IPS-11a (cell line): ENCODE data around the gene FBXO17.

ENCODE experiments used
- H3K4me3 ChIP-seq: one replicate; pipeline ENCODE4 v1.5.1; 2013; ENCODE audit warnings: low read depth, low read length, control low read depth

Gene FBXO17

DNA sequence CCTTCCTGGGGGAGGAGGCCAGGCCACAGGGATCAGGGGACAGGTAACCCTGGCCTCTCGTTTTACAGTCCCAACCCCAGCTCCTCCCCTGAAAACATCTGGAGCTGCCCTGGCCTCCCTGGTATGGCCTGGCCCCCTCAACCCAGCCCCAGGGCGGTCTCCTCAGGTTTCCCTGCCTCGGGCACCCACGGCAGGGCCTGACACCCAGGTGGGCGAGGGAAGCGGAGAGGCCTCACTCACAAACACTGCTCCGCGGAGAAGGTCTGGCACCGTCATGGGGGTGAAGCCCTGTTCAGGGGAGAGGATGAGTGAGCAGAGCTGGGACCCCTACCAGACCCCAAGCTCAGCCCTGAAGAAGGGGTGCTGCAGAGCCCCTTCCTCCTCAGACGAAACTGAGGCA is 57.0 kb downstream of the FBXO17 start:
- H3K4me3 ChIP-seq: no peak overlapping the region

GRCh38 chr19:38917921-38918491 is 57.5 kb downstream of the FBXO17 start:
- no peak overlapping the region for H3K4me3 ChIP-seq

GRCh38 chr19:38917516-38917915 is 58.0 kb downstream of the FBXO17 start:
- no peak overlapping the region for H3K4me3 ChIP-seq

GRCh38 chr19:38915329-38916321 is 59.9 kb downstream of the FBXO17 start:
- no peak overlapping the region for H3K4me3 ChIP-seq

DNA sequence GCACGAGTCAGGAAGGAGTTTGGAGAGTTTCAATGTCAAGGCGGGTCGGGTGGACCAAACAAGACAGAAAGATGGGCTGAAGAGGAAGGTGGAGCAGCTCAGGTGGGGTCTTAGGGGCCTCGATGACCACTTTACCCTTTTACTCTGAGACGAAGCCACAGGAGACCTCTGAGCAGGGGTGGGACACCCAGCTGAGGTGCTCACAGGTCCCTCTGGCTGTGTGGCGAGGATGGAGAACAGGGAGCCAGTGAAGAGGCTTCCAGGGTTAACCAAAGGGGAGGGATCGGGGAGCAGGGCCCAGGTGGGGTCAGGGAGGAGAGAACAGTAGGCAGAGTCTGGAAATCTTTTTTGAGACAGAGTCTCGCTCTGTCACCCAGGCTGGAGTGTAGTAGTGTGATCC is 61.6 kb downstream of the FBXO17 start:
- no peak overlapping the region for H3K4me3 ChIP-seq

GRCh38 chr19:38912600-38913514 is 62.7 kb downstream of the FBXO17 start:
- H3K4me3 ChIP-seq: no peak overlapping the region

GRCh38 chr19:38911388-38912001 is 64.0 kb downstream of the FBXO17 start:
- no peak overlapping the region for H3K4me3 ChIP-seq

DNA sequence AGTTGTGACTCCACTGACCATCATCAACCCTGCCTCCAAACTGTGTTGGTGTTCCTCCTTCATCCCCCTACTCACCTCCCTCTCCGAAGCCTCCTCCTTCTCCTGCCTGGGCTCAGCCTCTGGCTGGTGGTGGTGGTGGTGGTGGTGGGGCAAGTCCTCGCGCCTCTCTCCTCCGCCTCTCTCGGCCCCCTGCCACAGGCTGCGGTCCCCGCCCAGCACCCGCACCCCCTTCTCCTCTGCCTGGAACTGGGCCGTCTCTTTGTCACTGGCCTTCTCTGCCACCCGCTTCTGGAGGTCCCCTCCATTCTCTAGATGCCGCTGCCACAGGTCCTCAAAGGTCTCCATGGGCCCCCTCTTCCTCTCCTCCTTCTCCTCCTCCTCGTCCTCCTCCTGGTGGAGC is 65.1 kb downstream of the FBXO17 start:
- H3K4me3 ChIP-seq: no peak overlapping the region

DNA sequence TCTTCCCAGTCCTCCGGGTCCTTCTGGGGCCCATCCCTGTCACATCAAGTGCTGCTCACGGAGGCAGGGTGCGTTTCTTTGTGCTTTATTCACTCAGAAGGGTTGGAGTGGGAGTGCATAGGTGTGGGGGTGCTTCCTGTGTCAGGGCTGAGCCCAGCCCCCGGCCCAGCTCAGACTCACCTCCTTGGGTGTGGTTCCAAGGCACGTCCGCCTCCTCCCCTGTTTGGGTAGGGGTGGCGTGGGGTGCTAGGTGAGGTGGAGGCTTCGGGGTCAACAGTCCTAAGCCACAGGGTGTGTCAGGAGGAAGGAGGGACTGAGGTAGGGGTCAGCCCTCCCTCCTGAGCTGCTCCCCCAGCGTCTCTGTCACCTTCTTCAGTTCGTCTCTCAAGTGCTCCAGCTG is 66.6 kb downstream of the FBXO17 start:
- no peak overlapping the region for H3K4me3 ChIP-seq

DNA sequence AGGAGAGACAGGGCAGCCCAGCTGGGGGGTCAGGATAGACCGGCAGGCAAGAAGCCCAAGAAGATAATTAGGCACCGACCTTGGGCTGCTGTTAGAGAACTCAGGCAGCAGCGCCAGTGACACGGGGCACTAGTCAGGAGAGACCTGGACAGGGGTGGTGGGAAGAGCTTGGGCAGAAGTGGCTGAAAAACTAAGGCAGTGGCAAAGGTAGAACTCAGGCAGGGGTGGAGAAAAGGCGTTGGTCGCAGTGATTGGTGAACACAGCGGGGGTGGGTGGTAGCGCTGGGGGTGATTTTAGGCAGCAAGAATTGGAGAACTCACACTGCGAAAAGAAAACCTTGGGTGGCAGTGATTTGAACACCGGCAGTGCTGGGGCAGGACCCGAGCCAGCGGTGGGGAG is 67.9 kb downstream of the FBXO17 start:
- H3K4me3 ChIP-seq: no peak overlapping the region

DNA sequence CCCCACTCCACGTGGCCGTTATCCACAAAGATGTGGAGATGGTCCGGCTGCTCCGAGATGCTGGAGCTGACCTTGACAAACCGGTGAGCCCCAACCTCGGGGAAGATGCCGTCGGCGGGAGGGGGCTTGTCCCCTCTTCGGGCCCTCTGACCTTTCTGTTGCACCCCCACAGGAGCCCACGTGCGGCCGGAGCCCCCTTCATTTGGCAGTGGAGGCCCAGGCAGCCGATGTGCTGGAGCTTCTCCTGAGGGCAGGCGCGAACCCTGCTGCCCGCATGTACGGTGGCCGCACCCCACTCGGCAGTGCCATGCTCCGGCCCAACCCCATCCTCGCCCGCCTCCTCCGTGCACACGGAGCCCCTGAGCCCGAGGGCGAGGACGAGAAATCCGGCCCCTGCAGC is 68.3 kb downstream of the FBXO17 start:
- no peak overlapping the region for H3K4me3 ChIP-seq

- H3K4me3 ChIP-seq: no peak overlapping the region
Measured at GRCh38 chr19:38905620-38906019, 69.9 kb downstream of the FBXO17 start.

DNA sequence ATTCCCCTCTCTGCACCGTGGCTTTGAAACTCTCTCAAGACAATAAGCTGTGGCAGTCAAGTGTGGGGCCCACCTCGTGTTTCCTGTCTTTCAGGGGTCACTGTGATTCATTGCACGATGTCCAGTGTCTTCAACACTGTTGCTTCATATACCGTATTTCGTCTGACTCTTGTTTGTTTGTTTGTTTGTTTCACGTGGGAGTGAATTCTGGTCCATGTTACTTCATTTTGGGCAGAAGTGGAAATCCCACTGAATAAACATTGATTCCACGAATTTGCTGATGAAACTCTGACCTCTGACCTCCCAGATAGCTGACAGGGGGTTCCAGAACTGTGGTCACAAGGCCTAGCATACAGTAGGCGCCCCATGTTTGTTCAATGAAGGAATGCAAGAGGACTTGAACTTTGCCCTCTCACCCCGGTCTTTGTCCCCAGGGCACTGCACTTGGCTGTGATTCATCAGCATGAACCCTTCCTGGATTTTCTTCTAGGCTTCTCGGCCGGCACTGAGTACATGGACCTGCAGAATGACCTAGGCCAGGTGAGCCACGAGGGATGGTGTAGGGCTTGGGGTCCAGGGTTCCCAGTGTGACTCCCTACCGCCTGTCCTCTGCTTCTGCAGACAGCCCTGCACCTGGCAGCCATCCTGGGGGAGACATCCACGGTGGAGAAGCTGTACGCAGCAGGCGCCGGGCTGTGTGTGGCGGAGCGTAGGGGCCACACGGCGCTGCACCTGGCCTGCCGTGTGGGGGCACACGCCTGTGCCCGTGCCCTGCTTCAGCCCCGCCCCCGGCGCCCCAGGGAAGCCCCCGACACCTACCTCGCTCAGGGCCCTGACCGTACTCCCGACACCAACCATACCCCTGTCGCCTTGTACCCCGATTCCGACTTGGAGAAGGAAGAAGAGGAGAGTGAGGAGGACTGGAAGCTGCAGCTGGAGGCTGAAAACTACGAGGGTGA is 70.7 kb downstream of the FBXO17 start:
- no peak overlapping the region for H3K4me3 ChIP-seq

DNA sequence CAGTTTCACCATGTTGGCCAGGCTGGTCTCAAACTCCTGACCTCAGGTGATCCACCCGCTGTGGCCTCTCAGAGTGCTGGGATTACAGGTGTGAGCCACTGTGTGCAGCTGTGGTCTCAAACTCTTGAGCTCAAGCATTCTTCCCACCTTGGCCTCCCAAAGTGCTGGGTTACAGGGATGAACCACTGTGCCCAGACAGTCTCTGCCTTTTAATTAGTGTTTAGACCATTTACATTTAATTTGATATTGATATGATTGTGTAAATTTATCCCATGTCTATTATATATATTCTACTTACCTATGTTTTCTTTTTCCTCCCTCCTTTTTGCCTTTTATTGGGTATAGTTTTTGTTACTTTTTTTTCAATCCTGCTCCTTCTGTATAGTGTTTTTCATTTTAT is 73.9 kb downstream of the FBXO17 start:
- H3K4me3 ChIP-seq: no peak overlapping the region

GRCh38 chr19:38900743-38901190 is 74.8 kb downstream of the FBXO17 start:
- H3K4me3 ChIP-seq: peak overlapping the region; percentile 78

DNA sequence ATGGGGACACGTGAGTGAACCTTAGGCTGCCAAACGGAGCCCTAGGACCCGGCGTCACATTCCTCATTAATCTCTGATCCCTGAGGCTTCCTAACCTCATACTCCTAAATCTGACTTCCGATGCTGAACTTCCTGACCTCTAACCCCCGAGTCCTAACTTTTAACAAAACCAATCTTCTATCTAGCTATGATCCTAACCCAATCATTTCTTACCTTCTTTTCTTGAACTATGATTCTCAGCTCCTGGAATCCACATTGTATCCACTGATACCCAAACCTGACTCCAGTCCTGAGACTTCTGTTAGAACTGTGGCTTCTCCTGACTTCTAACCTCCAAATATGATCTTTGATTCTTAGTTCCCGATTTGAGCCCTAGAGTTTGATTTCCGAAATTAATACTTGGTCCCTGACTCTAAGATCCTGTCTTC is 75.3 kb downstream of the FBXO17 start:
- H3K4me3 ChIP-seq: peak overlapping the region; percentile 78

DNA sequence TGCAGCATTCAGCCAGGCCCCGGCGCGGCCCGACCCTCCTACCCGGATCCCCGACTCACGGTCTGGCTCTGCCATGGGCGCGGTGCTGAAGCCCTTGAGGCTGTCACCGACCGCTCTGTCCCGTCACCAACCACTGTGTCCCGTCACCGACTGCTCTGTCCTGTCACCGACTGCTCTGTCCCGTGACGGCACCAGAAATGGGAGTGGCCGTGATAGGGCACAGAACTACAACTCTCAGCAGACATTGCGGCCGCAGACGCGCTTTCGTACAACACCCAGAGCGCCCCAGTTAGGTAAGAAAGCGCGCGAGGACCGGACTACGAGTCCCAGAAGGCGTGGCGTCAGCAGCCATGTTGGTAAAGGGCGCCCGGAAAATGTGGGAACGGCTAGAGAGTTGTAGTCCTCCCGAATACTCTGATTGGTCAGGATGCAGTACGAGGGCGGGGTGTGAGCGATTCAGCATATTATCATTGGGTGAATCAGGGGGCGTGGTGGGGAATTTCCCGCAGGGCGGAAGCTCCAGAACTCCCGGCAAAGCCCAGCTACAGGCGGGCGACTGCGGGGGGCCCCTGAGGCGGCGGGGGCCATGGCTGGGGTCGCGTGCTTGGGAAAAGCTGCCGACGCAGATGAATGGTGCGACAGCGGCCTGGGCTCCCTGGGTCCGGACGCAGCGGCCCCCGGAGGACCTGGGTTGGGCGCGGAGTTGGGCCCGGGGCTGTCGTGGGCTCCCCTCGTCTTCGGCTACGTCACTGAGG is 75.9 kb downstream of the FBXO17 start, which contains the start of the genes NFKBIB and SIRT2:
TSS of gene NFKBIB (plus strand) at position 523 of the 755 bp plus-strand sequence. CDS start at position 587, 64 bp downstream.
TSS of gene SIRT2 (minus strand) at position 172 of the 755 bp plus-strand sequence. CDS start at position 75, 97 bp downstream.
- H3K4me3 ChIP-seq: peak within 1 kb of the TSS; percentile 78

GRCh38 chr19:38898788-38899446 is 76.6 kb downstream of the FBXO17 start:
- peak overlapping the region; percentile 78 for H3K4me3 ChIP-seq
